MCF 10A (cell line): Measurements from ENCODE around the gene CCM2L. TPM values are rescaled to one million over a fixed set of nuclear protein-coding genes. Genes with fewer than 3 reads are reported as not detected.

Experiments
- BruUV-seq: library from RNA; stranded (reverse); fragments of 400-500 nt; replicated peaks from 2 replicates; lab custom pipeline; 2021; lab: Mats Ljungman, UMichigan
- CTCF ChIA-PET: fragments of 300-600 bp; sonication (Branson Sonifier 250); formaldehyde crosslinking; extraction: SDS; loops from one replicate; lab custom pipeline; 2021; ENCODE audit warnings: antibody characterized with exemption, inconsistent platforms; lab: Yijun Ruan, JAX
- POLR2A ChIA-PET: fragments of 300-600, 350-650 bp; sonication (Branson Sonifier 250); formaldehyde crosslinking; extraction: SDS; loops from one replicate; lab custom pipeline; 2020; ENCODE audit warnings: antibody characterized with exemption, inconsistent platforms; lab: Yijun Ruan, JAX
- DNase-seq: peaks from one replicate; pipeline ENCODE4 v3.0.0-alpha.2; 2018; ENCODE audit not compliant: unreplicated experiment
- H3K27ac Mint-ChIP-seq: one replicate; pipeline ENCODE4 v1.8.0; 2022; ENCODE audit warnings: mild to moderate bottlenecking, low read depth, mixed read lengths; ENCODE audit not compliant: unreplicated experiment
- H3K27me3 Mint-ChIP-seq: one replicate; pipeline ENCODE4 v1.8.0; 2022; ENCODE audit warnings: mixed read lengths; ENCODE audit not compliant: insufficient read depth, unreplicated experiment
- H3K36me3 Mint-ChIP-seq: one replicate; pipeline ENCODE4 v1.8.0; 2022; ENCODE audit warnings: mild to moderate bottlenecking, moderate library complexity, mixed read lengths; ENCODE audit not compliant: insufficient read depth, unreplicated experiment
- H3K4me1 Mint-ChIP-seq: one replicate; pipeline ENCODE4 v1.8.0; 2022; ENCODE audit warnings: mixed read lengths; ENCODE audit not compliant: insufficient read depth, unreplicated experiment
- H3K4me3 Mint-ChIP-seq: one replicate; pipeline ENCODE4 v1.8.0; 2022; ENCODE audit warnings: mild to moderate bottlenecking, moderate library complexity, mixed read lengths; ENCODE audit not compliant: unreplicated experiment
- H3K9me3 Mint-ChIP-seq: one replicate; pipeline ENCODE4 v1.8.0; 2022; ENCODE audit warnings: mixed read lengths; ENCODE audit not compliant: unreplicated experiment
- intact Hi-C: fragments of 100-400 bp; cut with micrococcal nuclease; formaldehyde crosslinking; loops from 2 replicates; pipeline ENCODE4 v1.14.1; 2022
- total RNA-seq: library from RNA; stranded (reverse); gene quantifications from 2 replicates; pipeline ENCODE4 v1.2.3, GENCODE V29; 2022
- TF ChIP-seq, protein P1 (sequence below): fragments of 200-600 bp; IDR thresholded peaks from one replicate; pipeline ENCODE4 v1.8.0; 2022; ENCODE audit warnings: antibody characterized with exemption, mild to moderate bottlenecking; ENCODE audit not compliant: unreplicated experiment

CCM2L gene
- total RNA-seq, 1 experiment from 2014 or later: not detected

DNA sequence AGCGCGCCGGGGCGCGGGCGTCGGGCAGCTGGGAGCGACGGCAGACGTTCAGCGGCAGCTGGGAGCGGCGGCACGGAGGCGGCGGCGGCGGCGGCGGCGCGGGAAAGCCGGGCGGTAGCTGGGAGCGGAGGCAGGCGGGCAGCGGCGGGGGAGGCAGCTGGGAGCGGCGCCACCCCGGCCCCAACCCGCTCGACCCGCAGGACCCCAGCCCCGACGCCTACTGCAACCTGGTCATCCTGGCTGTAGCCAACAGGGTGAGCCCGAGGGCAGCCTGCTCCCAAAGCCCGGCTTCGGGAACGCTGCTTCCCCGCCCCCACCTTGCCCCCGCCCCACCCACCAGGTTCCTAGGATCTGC lies 8.9 kb downstream of the CCM2L start:
- Mint-ChIP-seq H3K27me3 (peaks cover 97% of the 10 kb centered on the region), H3K4me3 (peak overlapping the region; percentile 65), H3K4me1 (no peaks in the 10 kb centered on the region), H3K27ac (no peak overlapping the region), H3K36me3 (no peaks in the 10 kb centered on the region), H3K9me3 (no peaks in the 10 kb centered on the region)
- ChIA-PET CTCF (interaction anchor here (0.8 to 2.6 kb wide), 3 partner anchors 11 to 166 kb away, joined by 3 to 39 read pairs (median 4); no protein-coding TSS in a partner anchor), POLR2A (no interaction called here)
- no peak for DNase-seq
- no TSS peak for BruUV-seq
- intact Hi-C loops: no loop called here
- TF ChIP-seq, protein P1, sequence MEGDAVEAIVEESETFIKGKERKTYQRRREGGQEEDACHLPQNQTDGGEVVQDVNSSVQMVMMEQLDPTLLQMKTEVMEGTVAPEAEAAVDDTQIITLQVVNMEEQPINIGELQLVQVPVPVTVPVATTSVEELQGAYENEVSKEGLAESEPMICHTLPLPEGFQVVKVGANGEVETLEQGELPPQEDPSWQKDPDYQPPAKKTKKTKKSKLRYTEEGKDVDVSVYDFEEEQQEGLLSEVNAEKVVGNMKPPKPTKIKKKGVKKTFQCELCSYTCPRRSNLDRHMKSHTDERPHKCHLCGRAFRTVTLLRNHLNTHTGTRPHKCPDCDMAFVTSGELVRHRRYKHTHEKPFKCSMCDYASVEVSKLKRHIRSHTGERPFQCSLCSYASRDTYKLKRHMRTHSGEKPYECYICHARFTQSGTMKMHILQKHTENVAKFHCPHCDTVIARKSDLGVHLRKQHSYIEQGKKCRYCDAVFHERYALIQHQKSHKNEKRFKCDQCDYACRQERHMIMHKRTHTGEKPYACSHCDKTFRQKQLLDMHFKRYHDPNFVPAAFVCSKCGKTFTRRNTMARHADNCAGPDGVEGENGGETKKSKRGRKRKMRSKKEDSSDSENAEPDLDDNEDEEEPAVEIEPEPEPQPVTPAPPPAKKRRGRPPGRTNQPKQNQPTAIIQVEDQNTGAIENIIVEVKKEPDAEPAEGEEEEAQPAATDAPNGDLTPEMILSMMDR: no peak

DNA sequence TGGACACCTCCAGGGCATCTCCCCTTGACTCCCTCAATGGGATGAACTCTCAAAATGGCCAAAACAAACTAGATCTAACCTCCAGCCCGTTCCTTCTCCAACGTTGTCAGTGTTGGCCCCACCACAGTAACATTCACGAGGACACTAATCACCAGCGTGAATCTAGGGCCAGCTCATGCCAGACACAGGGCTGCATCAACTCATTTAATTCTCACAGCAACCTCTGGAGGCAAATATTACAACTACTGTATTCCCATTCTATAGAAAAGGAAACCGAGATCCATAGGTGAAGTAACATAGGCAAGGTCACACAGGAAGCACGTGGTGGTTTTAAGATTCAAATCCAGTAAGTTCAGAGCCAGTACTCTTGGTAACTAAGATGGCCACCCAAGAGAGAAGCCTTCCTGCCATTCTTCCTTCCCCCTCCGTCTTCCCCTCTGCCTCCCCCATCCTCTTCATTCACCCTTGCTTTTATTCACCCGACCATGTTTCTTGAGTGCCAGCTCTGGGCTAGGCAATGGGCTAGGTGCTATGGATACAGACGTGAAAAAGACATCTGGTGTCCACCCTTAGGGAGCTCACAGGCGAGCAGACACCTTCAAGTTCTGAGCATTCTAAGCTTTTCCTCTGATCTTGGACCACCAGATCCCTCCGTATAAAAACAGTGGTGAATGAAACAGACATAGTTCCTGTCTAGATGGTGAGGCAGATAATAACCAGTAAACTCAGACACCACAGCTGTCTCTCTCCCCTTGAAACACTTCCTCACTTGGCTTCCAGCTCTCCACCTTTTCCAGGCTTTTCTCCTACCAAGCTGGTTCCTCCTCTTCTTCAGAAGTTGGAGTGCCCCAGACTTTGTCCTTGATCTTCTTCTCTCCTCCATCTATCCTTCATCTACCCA lies 9.6 kb downstream of the CCM2L start:
- DNase-seq: no peak
- Mint-ChIP-seq H3K4me1 (no peaks in the 10 kb centered on the region), H3K9me3 (no peaks in the 10 kb centered on the region), H3K36me3 (no peaks in the 10 kb centered on the region), H3K27ac (no peak overlapping the region), H3K27me3 (peaks cover 100% of the 10 kb centered on the region), H3K4me3 (peak overlapping the region; percentile 65)
- intact Hi-C loops: no loop called here
- CTCF ChIA-PET: interaction anchor here (0.7 to 2.6 kb wide), 9 partner anchors 11 to 317 kb away, joined by 3 to 39 read pairs (median 4); no protein-coding TSS in a partner anchor
- POLR2A ChIA-PET: interaction anchor here (0.6 kb wide), 1 partner anchor 120 kb away, joined by 3 read pairs; no protein-coding TSS in a partner anchor
- TF ChIP-seq, protein P1: no peak
- no TSS peak for BruUV-seq

DNA sequence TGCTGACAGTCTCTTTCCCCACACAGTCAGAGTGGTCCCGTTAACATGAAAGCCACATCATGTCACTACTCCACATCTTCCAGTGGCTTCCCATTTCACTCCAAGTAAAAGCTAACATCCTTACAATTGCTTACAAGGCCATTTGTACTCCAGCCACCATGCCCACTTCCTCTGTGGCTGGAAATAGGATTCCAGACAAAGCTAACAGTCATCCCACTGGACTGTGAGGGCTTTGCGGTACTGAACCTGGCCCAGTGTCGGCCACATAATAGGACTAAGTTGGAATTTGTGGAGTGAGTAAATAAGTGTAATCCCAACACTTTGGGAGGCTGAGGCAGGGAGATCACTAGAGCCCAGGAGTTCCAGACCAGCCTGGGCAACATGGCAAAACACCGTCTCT lies 10.9 kb downstream of the CCM2L start:
- ChIA-PET CTCF (interaction anchor here (0.7 to 2.6 kb wide), 5 partner anchors 10 to 198 kb away, joined by 3 to 39 read pairs (median 5); no protein-coding TSS in a partner anchor), POLR2A (no interaction called here)
- Mint-ChIP-seq H3K36me3 (no peaks in the 10 kb centered on the region), H3K27ac (no peak overlapping the region), H3K27me3 (peaks cover 99% of the 10 kb centered on the region), H3K9me3 (no peaks in the 10 kb centered on the region), H3K4me1 (no peaks in the 10 kb centered on the region), H3K4me3 (no peak overlapping the region)
- TF ChIP-seq, protein P1: no peak
- DNase-seq: no peak
- intact Hi-C loops: no loop called here
- BruUV-seq: no TSS peak

DNA sequence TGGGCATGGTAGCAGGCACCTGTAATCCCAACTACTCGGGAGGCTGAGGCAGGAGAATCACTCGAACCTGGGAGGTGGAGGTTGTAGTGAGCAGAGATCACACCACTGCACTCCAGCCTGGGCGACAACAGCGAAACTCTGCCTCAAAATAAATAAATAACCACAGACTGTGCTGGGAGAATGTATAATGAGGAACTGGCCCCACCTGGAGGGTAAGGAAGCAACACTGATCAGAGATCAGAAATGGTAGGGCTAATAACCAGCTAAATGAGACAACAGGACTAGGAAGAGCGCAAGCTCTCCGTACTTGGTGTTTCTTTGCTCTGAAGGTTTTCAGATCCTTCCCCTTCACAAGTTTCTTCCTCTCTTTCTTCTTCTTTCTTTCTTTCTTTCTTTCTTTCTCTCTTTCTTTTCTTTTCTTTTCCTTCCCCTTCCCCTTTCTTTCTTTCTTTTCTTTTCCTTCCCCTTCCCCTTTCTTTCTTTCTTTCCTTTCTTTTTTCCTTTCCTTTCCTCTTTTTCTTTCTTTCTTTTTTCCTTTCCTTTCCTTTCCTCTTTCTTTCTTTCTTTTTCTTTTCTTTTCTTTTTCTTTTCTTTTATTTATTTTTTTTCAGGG lies 14.6 kb downstream of the CCM2L start:
- intact Hi-C loops: no loop called here
- Mint-ChIP-seq H3K4me1 (no peaks in the 10 kb centered on the region), H3K36me3 (no peaks in the 10 kb centered on the region), H3K27ac (no peak overlapping the region), H3K9me3 (no peaks in the 10 kb centered on the region), H3K27me3 (peaks cover 62% of the 10 kb centered on the region), H3K4me3 (no peak overlapping the region)
- TF ChIP-seq, protein P1: no peak
- ChIA-PET POLR2A (interaction anchor here (0.6 to 0.7 kb wide), 2 partner anchors 10 to 642 kb away, joined by 3 to 4 read pairs; no protein-coding TSS in a partner anchor), CTCF (interaction anchor here (0.6 to 3.0 kb wide), 6 partner anchors 8 to 202 kb away, joined by 3 to 13 read pairs (median 4); no protein-coding TSS in a partner anchor)
- no TSS peak for BruUV-seq
- DNase-seq: no peak
